ENCODE data around the gene AKAP13.
A peak's percentile ranks its signal among the peaks of the same experiment; 100 is the strongest.
"Not testable (repeated sequence)": the region's sequence is repeated elsewhere in the genome, so short reads cannot be mapped to it uniquely, and the experiment has no call there.

The AKAP13 gene

GRCh38 chr15:85563731-85564130 lies 183.3 kb downstream of the AKAP13 start:
- DNase-seq (ENCODE audit: low read depth in 1 of 2, low spot score in 1 of 2), result no peak

- no peak for DNase-seq (ENCODE audit: low read depth in 1 of 2, low spot score in 1 of 2)
Measured at GRCh38 chr15:85564686-85565085, 184.3 kb downstream of the AKAP13 start.

GRCh38 chr15:85568261-85568808 lies 187.9 kb downstream of the AKAP13 start:
- DNase-seq (ENCODE audit: low read depth in 1 of 2, low spot score in 1 of 2), result no peak

GRCh38 chr15:85570336-85570735 lies 189.9 kb downstream of the AKAP13 start:
- no peak for DNase-seq (ENCODE audit: low read depth in 1 of 2, low spot score in 1 of 2)

- no peak for DNase-seq (ENCODE audit: low read depth in 1 of 2, low spot score in 1 of 2)
Measured at GRCh38 chr15:85571780-85572179, 191.4 kb downstream of the AKAP13 start.

- DNase-seq (ENCODE audit: low read depth in 1 of 2, low spot score in 1 of 2), result no peak
Measured at GRCh38 chr15:85576392-85576791, 196.0 kb downstream of the AKAP13 start.

GRCh38 chr15:85578941-85579701 lies 198.7 kb downstream of the AKAP13 start:
- DNase-seq (ENCODE audit: low read depth in 1 of 2, low spot score in 1 of 2), result no peak

GRCh38 chr15:85579957-85580694 lies 199.7 kb downstream of the AKAP13 start:
- no peak for DNase-seq (ENCODE audit: low read depth in 1 of 2, low spot score in 1 of 2)

GRCh38 chr15:85580879-85581278 lies 200.5 kb downstream of the AKAP13 start:
- DNase-seq (ENCODE audit: low read depth in 1 of 2, low spot score in 1 of 2), result no peak

- no peak for DNase-seq (ENCODE audit: low read depth in 1 of 2, low spot score in 1 of 2)
Measured at GRCh38 chr15:85581495-85581894, 201.1 kb downstream of the AKAP13 start.

- peak in 1 of 2 donors; percentile 49 for DNase-seq (ENCODE audit: low read depth in 1 of 2, low spot score in 1 of 2)
Measured at GRCh38 chr15:85582131-85583079, 202.0 kb downstream of the AKAP13 start.

- no peak for DNase-seq (ENCODE audit: low read depth in 1 of 2, low spot score in 1 of 2)
Measured at GRCh38 chr15:85583442-85583841, 203.0 kb downstream of the AKAP13 start.

- no peak for DNase-seq (ENCODE audit: low read depth in 1 of 2, low spot score in 1 of 2)
Measured at GRCh38 chr15:85583923-85584390, 203.6 kb downstream of the AKAP13 start.

GRCh38 chr15:85584872-85585271 lies 204.5 kb downstream of the AKAP13 start:
- no peak for DNase-seq (ENCODE audit: low read depth in 1 of 2, low spot score in 1 of 2)

- DNase-seq (ENCODE audit: low read depth in 1 of 2, low spot score in 1 of 2), result not testable (repeated sequence)
Measured at GRCh38 chr15:85586196-85586595, 205.8 kb downstream of the AKAP13 start.

GRCh38 chr15:85587707-85588411 lies 207.5 kb downstream of the AKAP13 start:
- DNase-seq (ENCODE audit: low read depth in 1 of 2, low spot score in 1 of 2), result no peak

- DNase-seq (ENCODE audit: low read depth in 1 of 2, low spot score in 1 of 2), result no peak
Measured at GRCh38 chr15:85588677-85589076, 208.3 kb downstream of the AKAP13 start.

- DNase-seq (ENCODE audit: low read depth in 1 of 2, low spot score in 1 of 2), result no peak
Measured at GRCh38 chr15:85589851-85590250, 209.4 kb downstream of the AKAP13 start.

GRCh38 chr15:85591622-85592021 lies 211.2 kb downstream of the AKAP13 start:
- DNase-seq (ENCODE audit: low read depth in 1 of 2, low spot score in 1 of 2), result no peak

GRCh38 chr15:85592148-85592547 lies 211.7 kb downstream of the AKAP13 start:
- DNase-seq (ENCODE audit: low read depth in 1 of 2, low spot score in 1 of 2), result no peak
